Progenitor cell of endocrine pancreas (in vitro differentiated cells): Measurements from ENCODE around the gene DENND6B. TPM values are rescaled to one million over a fixed set of nuclear protein-coding genes. Genes with fewer than 3 reads are reported as not detected.

Experiments used
- DNase-seq: peaks from one replicate; pipeline ENCODE4 v3.0.0; 2021; ENCODE audit warnings: low spot score; ENCODE audit not compliant: unreplicated experiment
- H3K27ac Mint-ChIP-seq: 2 replicates; pipeline ENCODE4 v1.8.0; 2021; ENCODE audit warnings: mild to moderate bottlenecking, moderate library complexity, mixed read lengths
- H3K27me3 Mint-ChIP-seq: 2 replicates; pipeline ENCODE4 v1.8.0; 2021; ENCODE audit warnings: mixed read lengths
- H3K36me3 Mint-ChIP-seq: 2 replicates; pipeline ENCODE4 v1.8.0; 2022; ENCODE audit warnings: mixed read lengths; ENCODE audit not compliant: insufficient read depth
- H3K4me1 Mint-ChIP-seq: 2 replicates; pipeline ENCODE4 v1.8.0; 2021; ENCODE audit warnings: low read depth, mixed read lengths
- H3K4me3 Mint-ChIP-seq: 2 replicates; pipeline ENCODE4 v1.8.0; 2021; ENCODE audit warnings: low read depth, mild to moderate bottlenecking, moderate library complexity, mixed read lengths
- H3K9me3 Mint-ChIP-seq: 2 replicates; pipeline ENCODE4 v1.8.0; 2021; ENCODE audit warnings: low read depth, mixed read lengths
- total RNA-seq: library from RNA; stranded (reverse); gene quantifications from 2 replicates; pipeline ENCODE4 v1.2.1, GENCODE V29; 2021
- TF ChIP-seq, protein P1 (sequence below): fragments of 200-600 bp; sonication (generic); IDR thresholded peaks from one replicate; pipeline ENCODE4 v1.5.0; 2021; ENCODE audit warnings: antibody characterized with exemption, mild to moderate bottlenecking; ENCODE audit not compliant: unreplicated experiment

Gene DENND6B
- total RNA-seq, 1 donor from 2014 or later, result 36.4 TPM

DNA sequence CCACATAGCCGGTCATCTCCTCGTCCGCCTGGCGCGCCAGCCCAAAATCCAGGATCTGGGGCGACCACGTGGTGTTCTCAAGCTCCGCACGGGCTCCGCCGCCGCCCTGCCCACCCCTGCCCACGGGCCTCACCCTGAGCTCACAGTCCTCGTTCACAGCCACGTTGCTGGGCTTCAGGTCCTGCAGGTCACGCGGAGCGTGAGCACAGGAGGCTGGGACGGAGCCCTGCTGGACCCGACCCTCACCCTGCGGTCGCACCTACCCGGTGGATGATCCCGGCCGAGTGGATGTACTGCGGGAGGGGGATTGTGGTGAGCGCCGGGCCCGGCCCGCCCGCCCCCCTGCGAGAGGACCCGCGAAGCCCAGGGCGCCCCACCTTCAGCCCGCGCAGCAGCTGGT is 59.8 kb downstream of the DENND6B start:
- Mint-ChIP-seq H3K9me3 (no peaks in the 10 kb centered on the region), H3K4me3 (no peak overlapping the region), H3K27ac (no peak overlapping the region), H3K4me1 (peaks cover 3% of the 10 kb centered on the region), H3K27me3 (peaks cover 37% of the 10 kb centered on the region), H3K36me3 (no peaks in the 10 kb centered on the region)
- TF ChIP-seq, protein P1, sequence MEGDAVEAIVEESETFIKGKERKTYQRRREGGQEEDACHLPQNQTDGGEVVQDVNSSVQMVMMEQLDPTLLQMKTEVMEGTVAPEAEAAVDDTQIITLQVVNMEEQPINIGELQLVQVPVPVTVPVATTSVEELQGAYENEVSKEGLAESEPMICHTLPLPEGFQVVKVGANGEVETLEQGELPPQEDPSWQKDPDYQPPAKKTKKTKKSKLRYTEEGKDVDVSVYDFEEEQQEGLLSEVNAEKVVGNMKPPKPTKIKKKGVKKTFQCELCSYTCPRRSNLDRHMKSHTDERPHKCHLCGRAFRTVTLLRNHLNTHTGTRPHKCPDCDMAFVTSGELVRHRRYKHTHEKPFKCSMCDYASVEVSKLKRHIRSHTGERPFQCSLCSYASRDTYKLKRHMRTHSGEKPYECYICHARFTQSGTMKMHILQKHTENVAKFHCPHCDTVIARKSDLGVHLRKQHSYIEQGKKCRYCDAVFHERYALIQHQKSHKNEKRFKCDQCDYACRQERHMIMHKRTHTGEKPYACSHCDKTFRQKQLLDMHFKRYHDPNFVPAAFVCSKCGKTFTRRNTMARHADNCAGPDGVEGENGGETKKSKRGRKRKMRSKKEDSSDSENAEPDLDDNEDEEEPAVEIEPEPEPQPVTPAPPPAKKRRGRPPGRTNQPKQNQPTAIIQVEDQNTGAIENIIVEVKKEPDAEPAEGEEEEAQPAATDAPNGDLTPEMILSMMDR, result no peak
- no peak for DNase-seq

DNA sequence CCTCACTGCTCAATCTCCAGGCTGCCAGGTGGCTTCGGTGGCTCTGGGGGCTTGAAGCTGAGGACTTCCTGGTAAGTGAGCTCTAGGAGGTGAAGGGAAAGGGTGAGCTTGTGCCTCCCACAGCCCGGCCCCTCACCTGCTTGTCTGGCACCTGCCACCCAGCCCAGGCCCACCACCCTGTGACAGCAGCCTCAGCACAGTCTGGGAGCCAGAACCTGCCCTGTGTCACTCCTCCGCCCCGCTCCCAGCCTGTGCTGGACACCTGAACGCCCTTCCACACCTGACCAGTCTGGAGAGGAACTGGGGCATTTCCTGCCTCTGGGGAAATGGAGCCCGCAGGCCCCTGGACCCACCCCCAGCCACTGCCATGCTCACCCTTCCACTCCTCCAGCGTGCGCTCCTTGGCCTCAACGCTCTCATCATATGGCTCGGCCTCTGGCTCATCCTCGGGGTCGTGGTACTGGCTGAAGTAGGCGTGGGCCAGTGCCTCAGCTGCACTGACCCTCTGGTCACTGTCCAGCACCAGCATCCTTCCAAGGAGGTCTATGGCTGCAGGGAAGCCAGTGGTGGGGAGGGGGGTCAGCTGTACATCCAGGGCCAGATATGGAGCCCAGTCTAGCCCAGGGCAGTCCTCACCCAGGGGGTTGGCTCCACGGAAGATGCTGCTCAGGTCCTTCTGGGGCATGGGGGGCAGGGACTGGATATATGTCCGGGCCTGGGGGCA is 61.7 kb downstream of the DENND6B start:
- H3K27ac Mint-ChIP-seq, result no peak overlapping the region
- no peaks in the 10 kb centered on the region for H3K9me3 Mint-ChIP-seq
- TF ChIP-seq, protein P1, result no peak
- peaks cover 3% of the 10 kb centered on the region for H3K4me1 Mint-ChIP-seq
- no peaks in the 10 kb centered on the region for H3K36me3 Mint-ChIP-seq
- peaks cover 34% of the 10 kb centered on the region for H3K27me3 Mint-ChIP-seq
- no peak for DNase-seq
- H3K4me3 Mint-ChIP-seq, result no peak overlapping the region

DNA sequence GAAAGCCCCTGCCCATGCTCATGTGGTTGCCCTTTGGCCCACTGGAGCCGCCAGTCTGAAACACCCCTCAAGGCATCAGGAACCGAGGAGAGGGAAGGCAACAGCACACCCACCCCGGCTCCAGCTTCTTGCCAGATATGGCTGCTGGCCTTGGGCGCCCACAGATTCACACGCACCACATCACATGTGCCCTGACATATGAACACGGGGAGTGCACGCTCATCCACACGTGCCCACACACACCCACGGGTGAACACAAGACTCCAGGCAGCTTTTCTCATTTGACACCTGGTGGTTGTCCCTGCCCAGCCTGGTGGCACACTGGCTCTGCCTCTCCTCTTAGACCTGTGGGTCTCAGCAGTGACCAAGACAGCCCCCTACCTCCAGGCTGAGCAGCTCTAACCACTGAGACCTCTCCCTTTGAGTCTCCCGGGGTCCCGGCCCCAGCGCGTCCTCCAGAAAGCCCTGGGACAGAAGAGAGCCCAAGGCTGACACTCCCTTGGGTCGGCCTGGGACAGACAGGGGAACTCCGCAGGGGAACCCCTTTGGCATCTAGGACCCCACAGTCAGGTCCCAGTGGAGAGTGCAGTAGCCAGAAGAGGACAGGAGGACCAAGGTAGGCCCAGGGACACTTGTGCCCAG is 62.6 kb downstream of the DENND6B start:
- H3K9me3 Mint-ChIP-seq, result no peaks in the 10 kb centered on the region

DNA sequence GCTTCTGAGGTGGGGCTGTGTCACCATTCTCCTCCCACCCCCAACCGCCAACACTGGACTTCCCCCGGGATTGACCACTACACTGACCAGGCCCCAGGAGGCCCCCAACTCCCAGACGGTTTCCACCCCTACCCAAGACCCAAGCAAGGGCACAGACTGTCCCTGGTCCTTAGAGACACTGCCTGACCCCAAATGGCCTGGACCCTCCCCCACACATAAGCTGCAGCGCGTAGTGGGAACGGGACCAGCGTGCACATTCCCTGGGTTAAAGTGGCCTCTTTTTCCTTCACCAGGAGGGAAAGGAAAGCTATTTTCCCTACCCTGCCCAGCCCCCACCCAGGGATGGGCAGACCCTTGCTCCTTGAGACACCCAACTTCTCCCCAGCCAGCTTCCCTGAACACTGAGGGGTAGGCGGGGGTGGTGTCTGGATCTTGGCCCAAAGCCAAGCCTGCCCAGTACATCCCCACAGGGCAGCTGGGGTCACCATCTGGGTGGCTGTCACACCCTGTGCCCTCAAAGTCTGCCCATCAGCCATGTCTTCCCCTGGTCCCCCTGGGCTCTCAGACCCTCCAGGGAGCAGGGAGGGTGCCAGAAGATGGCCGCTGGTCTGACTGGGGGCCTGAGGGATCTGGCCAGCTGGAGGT is 63.7 kb downstream of the DENND6B start:
- DNase-seq, result no peak
- no peaks in the 10 kb centered on the region for H3K9me3 Mint-ChIP-seq
- H3K27ac Mint-ChIP-seq, result no peak overlapping the region
- TF ChIP-seq, protein P1, result no peak
- peaks cover 19% of the 10 kb centered on the region for H3K27me3 Mint-ChIP-seq
- no peaks in the 10 kb centered on the region for H3K36me3 Mint-ChIP-seq
- peak overlapping the region; percentile 24 for H3K4me3 Mint-ChIP-seq
- peaks cover 3% of the 10 kb centered on the region for H3K4me1 Mint-ChIP-seq

More for the DNA sequence above, 62.6 kb downstream of the DENND6B start:
- TF ChIP-seq, protein P1, result no peak
- Mint-ChIP-seq H3K27ac (no peak overlapping the region), H3K36me3 (no peaks in the 10 kb centered on the region), H3K4me3 (no peak overlapping the region), H3K27me3 (peaks cover 29% of the 10 kb centered on the region), H3K4me1 (peaks cover 3% of the 10 kb centered on the region)
- DNase-seq, result no peak

DNA sequence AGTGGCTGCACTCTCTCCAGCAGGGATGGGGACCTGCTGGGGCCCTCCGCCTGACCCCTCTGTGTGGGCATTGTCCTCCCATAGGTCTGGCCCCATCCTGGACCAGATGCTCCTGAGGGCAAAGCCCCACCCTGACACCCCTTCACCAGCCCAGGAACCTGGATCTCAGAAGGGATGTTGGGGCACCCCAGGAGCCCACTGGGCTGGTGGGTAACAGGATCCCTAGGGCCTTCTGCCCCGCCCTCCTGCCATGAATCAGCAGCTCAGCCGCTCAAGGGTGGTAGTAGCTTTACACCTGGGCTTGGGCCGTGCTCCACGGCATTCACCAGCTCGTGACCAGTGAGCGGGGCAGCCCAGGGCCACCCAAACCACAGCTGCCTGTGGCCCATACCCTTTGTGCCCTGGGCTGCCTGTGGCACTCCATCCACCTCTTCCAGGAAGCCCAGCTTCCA is 64.3 kb downstream of the DENND6B start:
- TF ChIP-seq, protein P1, result no peak
- Mint-ChIP-seq H3K4me3 (peak overlapping the region; percentile 72), H3K36me3 (no peaks in the 10 kb centered on the region), H3K9me3 (no peaks in the 10 kb centered on the region), H3K27ac (peak overlapping the region; percentile 16), H3K27me3 (peaks cover 17% of the 10 kb centered on the region), H3K4me1 (peaks cover 3% of the 10 kb centered on the region)
- DNase-seq, result no peak
